AML-193 (cell line): Measurements from ENCODE around the gene KDM3A.

ENCODE experiments used
- DNase-seq, 2 experiments: peaks; one replicate each; lab custom pipeline; 2025; lab: John Stamatoyannopoulos, UW

KDM3A gene

DNA sequence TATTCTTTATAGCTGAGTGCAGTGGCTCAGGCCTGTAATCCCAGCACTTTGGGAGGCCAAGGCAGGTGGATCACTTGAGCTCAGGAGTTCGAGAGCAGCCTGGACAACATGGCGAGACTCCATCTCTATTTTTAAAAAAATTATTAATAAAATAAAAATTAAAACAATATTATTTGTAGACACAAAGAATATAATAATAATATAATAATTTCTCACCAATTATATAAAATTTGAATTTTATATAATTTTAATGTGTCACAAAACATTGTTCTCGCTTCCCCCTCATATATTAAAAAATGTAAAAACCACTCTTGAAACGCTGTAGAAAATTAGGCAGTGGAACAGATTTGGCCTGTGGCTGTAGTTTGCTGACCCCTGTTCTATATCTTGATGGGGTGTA lies 5.6 kb upstream of the KDM3A start:
- DNase-seq = no peak

GRCh38 chr2:86436328-86436727 lies 4.8 kb upstream of the KDM3A start:
- no peak for DNase-seq

GRCh38 chr2:86439879-86440630 lies 1.1 kb upstream of the KDM3A start:
- DNase-seq = no peak

GRCh38 chr2:86441392-86441881 lies 266 bp downstream of the KDM3A start:
- DNase-seq = no peak

DNA sequence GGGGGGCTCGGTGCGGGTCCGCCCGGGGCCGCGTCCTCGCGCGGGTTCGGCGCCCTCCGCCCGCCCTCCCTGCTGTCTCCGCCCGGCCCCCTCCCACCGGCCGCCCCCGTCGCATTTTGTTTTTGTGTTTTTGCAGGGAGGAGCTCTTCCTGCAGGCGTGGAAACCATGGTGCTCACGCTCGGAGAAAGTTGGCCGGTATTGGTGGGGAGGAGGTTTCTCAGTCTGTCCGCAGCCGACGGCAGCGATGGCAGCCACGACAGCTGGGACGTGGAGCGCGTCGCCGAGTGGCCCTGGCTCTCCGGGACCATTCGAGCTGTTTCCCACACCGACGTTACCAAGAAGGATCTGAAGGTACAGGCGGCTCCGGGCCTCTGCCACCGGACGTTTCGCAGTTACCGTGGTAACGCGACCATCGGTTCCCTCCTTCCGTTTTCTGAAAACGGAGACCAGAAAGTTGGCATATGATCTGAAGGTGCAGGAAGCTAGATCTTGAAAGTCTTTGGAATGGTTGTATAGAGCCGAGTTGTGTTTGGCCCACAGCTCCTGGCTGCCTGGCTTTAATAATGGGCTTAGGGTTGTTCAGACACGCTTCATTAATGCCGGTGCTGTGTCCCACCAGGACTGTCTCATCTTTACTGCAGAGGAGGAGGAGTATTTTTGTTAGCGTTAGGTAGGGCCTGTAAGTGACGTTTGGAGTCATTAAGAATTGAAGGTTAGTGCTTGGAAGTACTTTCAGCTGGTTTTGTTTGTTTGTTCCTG lies 891 bp downstream of the KDM3A start:
- DNase-seq = peak; percentile 59 to 70

DNA sequence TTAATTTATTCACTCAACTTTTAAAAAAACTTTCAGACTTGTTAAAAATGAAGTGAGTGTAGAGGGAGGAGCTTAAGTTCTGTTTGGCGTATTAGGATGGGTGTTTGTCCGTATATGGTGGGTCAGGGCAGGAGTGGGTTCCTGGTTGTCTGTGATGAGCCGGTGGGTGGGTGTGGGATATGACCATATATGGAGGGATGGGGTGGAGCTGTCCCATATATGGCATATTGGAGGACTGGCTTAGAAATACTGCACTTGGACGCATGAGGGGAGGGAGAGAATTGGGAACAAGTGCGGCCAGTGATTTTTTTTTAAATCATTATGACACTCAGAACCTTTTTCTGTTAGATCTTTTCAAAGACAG lies 1.5 kb downstream of the KDM3A start:
- peak; percentile 84 to 87 for DNase-seq

DNA sequence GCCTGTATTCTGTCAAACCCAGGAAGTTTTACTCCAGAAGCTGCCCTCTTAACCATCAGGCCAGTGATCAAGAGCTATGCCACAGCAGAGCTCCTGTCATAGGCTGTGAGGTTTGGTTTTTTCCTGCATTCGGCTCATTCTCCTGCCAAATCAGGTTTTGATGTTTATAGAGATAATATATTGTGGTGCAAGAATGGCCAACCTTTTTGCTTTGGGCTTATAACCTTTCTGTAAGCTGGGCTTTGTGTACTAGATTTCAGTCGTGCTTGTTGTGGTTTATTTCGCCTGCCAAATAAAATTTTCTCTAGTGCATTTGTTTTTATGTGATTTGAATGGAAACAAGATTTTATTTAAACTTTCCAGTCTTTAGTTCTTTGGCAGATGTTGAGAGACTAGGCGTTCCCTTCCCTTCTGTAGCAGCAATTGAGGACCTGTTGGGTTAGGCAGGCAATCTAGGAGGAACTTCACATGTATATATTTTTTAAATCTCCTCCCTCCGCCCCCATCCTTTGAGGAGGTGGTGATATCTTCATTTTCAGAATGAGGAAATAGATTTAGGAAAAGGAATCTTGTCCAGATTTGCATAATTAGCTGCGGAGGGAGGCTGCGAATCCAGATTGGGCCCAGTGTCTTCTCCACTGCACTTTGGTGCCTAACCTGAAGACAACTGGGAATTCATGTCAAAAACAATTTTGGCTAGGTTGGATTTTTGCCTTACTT lies 2.6 kb downstream of the KDM3A start:
- DNase-seq = no peak

DNA sequence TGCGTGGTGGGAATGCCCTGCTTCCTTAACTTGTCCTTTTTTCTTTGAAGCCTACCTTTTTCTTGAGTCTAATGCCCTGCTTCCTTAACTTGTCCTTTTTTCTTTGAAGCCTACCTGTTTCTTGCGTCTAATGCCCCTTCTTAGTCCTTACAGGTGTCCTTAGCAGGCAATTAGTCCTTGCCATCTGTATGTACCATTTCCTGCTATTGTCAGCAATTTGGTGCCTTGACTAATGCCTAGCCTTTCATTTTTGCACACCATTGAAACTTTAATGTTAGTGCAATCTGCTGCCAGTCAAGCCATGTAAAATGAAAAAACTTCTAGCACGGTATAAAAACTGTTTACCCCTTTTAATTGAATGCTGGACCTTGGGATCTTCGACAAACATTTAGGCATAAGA lies 4.3 kb downstream of the KDM3A start:
- DNase-seq = no peak

GRCh38 chr2:86446060-86446459 lies 4.9 kb downstream of the KDM3A start:
- no peak for DNase-seq

- no peak for DNase-seq
Measured at GRCh38 chr2:86453836-86454235, 12.7 kb downstream of the KDM3A start.

DNA sequence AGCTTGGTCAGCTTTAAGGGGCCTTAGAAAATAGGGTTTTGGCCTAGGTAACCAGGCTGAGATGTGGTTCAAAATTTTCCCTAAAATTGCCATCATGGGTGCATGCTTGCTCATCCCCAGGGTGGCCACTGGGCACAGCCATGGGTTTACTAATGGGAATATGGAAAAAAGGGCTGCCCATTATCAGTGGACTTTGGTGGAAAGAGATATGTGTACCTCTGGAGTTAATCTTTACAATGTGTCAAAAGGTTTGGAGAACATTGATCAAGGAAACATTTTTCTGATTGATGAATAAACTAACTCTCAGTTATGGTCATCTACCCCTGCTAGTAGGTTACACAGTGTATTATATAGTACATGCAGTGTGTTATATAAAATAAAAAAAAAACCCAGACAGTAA lies 13.1 kb downstream of the KDM3A start:
- DNase-seq = no peak

DNA sequence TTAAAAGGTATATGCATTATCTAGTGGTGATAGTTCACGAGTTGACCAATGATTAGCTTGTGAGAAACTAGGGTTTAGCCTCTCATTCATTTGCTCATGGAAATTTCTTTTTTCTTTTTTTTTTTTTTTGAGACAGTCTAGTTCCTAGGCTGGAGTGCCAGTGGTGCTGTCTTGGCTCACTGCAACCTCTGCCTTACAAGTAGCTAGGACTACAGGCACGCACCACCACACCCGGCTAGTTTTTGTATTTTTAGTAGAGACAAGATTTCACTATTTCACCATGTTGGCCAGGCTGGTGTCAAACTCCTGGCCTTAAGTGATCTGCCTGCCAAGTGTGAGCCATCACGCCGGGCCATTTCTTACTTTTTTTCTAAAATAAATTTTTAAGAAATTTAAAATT lies 14.0 kb downstream of the KDM3A start:
- DNase-seq = no peak

- no peak for DNase-seq
Measured at GRCh38 chr2:86461042-86461743, 20.0 kb downstream of the KDM3A start.

DNA sequence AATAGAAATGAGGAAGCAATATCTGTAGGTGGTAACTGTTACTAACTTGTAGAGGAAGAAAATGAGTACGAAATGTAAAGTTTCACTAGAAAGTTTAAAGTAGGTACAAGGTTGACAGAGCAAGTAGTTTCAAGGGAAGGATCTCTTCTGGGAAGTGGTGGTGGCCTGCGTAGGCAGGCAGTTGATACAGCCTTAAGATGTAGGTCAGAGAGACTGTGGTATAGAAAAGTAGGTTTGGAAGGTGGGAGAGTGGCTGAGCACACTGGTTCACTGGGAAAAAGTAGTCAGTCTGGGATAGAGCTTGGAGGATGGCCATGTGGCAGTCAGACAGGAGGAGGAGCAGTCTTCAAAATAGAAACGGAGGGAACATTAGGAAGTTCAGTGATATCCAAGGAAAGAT lies 23.5 kb downstream of the KDM3A start:
- no peak for DNase-seq

DNA sequence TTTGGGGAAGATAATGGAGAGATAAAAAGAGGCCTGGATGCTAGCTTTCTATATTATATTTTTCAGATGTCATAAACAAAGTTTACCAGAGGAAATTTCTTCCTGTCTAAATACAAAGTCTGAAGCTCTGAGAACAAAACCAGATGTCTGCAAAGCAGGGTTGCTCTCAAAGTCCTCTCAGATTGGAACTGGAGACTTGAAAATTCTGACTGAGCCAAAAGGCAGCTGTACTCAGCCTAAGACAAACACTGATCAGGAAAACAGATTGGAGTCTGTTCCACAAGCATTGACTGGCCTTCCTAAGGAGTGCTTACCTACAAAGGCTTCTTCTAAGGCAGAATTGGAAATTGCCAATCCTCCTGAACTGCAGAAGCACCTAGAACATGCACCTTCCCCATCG lies 25.1 kb downstream of the KDM3A start:
- no peak for DNase-seq

GRCh38 chr2:86468162-86469033 lies 27.2 kb downstream of the KDM3A start:
- no peak for DNase-seq

DNA sequence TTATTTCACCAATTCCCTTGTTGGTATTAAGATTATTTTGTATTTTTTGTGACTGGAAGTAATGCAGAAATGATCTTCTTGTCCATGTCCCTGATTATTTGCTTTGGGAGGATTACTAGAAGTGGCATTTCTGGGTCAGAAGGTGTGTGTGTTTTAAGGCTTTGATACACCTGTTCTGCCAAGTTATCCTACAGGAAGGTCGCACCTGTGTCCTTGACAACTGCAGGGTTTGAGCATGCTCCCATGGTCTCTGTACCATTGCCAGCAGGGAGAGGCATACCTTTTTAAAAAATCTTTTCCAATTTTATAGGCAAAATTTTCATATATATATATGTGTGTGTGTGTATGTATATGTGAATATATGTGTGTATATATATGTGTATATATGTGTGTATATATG lies 29.7 kb downstream of the KDM3A start:
- DNase-seq = no peak

DNA sequence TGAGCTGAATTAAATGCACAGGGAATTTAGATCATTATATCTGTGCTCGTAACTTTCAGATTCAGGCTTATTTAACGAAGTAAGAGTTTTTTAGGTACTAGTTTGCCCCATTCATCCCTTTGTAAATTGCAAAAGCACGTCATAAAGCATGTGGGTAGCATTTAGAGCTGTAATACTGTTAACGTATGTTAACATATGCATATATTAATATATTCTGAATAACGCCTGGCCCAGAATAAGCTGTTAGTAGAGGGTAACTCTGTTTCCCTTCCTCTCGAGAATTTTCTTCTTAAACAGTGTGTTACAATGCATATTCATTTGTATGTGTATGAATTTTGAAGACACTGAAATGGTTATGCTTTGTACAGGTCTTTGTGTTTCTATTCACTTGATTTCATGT lies 30.5 kb downstream of the KDM3A start:
- DNase-seq = no peak

GRCh38 chr2:86476092-86476491 lies 34.9 kb downstream of the KDM3A start:
- DNase-seq = no peak

- DNase-seq = no peak
Measured at GRCh38 chr2:86476918-86477317, 35.7 kb downstream of the KDM3A start.

DNA sequence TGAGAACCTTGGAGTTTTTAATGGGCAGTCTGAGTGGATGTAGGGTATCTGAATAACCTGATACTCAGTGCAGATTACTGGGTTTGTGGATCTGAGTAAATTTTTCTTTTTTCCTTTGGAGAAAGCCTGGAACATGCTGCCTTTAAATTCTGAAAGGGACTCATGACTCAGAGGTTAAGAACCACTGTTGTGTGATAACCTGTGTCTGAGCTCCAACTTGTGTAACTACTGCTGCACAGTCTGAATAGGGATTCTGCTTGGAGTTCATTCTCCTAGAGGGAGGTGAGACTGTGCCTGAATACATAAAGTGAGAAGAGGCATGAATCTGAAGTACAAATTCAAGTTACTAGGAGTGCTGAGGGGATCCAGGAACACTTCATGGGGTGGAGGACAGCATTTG lies 36.2 kb downstream of the KDM3A start:
- DNase-seq = no peak
